Activated CD8-positive, alpha-beta memory T cell treated with anti-CD3 and anti-CD28 coated beads, Interleukin-2, amount 50 U/mL, for 1 hour (primary cell): ENCODE data around the gene RPL41.
"Not testable (repeated sequence)": the region's sequence is repeated elsewhere in the genome, so short reads cannot be mapped to it uniquely, and the experiment has no call there.

ENCODE experiments used
- DNase-seq: peaks from one replicate; pipeline ENCODE4 v3.0.0-alpha.2; 2020; ENCODE audit errors: extremely low read depth

The RPL41 gene

DNA sequence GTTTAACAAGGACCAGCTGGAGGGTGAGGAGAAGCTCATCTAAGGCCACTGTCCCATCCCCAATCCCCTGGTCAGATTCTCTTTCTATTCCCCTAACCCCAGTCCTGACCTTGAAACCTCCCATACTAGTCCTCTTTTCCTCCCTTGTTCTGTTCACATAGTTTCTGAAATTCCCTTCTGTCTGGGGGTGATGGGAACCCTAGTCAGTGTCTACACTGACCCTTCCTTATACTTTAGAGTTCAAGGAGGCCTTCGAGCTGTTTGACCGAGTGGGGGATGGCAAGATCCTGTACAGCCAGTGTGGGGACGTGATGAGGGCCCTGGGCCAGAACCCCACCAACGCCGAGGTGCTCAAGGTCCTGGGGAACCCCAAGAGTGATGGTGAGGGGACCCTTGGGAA is 38.4 kb downstream of the RPL41 start:
- no peak for DNase-seq

DNA sequence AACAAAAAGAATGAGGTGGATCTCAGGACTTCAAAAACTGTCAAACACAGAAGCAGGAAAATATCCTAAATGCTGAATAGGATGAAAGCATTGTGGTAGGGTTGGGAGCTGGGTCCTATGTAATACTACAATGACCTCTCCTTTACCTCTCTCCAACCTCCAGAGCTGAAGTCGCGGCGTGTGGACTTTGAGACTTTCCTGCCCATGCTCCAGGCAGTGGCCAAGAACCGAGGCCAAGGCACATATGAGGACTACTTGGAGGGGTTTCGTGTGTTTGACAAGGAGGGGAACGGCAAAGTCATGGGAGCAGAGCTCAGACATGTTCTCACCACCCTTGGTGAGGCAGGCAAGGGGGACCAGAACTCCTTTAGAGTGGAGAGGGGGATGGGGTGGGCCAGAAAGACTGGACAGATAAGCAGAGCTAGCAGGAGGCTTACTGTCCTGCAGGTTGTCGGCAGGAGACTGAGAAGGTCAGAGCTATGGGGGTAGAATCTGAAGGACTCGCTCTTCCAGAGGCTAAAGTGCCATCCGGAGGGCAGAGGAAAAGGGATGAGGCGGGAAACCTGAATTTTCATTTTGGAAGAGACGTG is 38.9 kb downstream of the RPL41 start:
- DNase-seq, result no peak

DNA sequence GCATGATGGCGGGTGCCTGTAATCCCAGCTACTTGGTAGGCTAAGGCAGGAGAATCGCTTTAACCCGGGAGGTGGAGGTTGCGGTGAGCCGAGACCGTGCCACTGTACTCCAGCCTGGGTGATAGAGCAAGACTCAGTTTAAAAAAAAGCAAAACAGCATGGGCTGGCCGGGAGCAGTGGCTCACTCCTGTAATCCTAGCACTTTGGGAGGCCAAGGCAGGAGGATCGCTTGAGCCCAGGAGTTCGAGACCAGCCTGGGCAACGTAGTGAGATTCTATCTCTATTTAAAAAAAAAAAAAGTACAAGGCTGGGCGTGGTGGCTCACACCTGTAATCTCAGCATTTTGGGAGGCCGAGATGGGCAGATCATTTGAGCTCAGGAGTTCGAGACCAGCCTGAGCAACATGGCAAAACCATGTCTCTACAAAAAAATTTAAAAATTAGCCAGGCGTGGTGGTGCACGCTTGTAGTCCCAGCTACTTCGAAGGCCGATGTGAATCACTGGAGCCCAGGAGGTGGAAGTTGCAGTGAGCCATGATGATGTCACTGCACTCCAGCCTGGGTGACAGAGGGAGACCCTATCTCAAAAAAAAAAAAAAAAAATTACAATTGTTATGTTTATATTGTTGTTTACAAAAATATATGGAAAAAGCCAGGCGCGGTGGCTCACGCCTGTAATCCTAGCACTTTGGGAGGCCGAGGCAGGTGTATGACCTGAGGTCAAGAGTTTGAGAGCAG is 40.2 kb downstream of the RPL41 start:
- DNase-seq, result not testable (repeated sequence)

DNA sequence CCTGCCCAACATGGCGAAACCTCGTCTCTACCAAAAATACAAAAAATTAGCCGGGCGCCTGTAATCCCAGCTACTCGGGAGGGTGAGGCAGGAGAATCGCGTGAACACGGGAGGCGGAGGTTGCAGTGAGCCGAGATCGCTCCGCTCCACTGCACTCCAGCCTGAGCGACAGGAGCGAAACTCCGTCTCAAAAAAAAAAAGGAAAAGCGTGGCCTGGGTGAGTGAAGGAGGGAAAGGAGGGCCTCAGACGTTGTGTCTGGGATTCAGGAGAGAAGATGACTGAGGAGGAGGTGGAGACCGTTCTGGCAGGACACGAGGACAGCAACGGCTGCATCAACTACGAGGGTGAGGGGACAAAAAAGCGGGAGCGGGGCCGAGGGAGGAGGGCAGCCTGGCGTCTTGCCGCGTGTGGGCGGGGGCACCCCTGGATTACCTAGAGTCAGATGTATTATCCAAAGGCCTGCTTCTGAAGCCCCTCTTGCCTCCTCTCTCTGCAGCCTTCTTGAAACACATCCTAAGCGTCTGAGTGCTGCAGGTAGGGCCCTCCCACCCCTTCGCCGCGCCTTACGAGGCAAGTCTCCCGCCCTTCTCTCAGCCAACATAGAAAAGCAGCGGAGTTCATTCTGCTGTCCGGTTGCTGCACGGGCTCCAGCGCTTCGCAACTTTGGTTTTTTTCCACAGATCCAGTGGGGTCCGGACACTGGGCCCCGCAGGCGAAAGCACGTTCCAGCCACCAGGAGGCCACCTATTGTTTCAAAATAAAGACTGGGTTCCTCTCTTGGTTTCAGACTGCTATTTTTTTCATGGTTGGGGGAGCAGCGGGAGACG is 41.0 kb downstream of the RPL41 start:
- DNase-seq, result no peak

DNA sequence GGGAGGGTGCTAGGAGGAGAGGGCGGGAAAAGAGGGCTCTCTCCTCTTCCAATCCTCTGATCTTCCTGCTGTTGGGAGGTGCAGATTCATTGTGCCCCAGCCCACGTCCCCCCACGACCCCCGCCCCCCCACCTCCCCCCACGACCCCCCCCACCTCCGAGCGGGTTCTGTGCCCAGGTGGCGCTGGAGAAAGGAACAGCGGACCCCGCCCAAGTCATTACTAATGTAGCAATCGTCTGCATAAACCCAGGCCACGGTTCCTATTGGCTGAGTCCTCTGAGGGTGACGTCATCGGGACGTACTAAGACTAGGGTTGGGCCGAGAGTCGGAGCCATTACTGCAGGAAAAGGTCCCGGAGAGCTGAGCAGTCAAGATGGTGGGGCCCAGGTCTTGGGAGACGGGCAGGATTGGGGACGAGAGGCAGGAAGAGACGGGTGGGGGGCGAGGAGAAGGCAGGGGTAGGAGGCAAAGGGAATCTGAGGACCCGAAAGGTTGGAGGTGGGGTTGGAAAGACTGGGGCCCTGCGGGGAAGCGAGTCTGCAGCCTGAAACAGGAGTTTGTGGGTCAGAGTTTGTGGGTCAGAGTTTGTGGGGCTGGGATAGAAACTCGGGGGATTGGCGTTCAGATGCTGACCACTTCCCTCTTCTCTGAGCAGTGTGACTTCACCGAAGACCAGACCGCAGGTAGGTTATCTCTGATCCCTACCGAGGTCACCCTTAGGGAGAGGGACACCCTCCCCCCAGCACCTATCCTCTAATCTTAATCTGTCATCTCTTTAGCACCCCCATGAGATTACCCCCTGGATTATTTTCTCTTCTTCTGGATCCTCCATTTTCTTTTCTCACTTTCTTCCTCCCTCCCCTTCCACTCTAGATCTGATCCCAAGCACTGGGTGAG is 41.8 kb downstream of the RPL41 start, which contains the start of gene MYL6:
MYL6 (plus strand) TSS at position 331 of the 897 bp plus-strand sequence; CDS start at position 374, 43 bp downstream.
- peak; percentile 97 for DNase-seq

DNA sequence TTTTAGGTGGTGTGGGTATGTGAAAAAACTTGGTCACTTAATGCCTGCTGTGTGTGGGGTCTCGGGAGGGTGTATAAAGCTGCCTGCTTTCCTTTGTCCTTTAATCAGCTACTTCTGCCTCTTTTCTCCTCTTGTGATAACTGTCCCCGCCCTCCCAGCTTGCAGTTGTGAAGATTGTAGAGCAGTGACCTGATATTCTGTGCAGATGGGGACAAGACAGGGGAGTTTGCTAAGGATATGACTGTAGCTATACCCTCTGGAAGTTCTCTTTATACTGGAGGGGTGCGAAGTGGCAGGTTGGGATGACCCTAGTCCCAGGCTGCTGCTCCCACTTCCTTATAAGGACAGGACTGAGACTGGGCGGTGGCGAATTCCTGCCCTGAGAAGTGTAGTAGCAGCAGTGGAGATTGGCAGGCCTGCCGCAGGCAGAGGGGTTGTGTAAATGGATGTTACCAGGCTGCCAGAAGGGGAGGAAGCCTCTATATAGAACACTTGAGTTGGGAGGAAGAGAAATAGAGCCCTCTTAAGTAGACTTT is 42.6 kb downstream of the RPL41 start:
- no peak for DNase-seq

DNA sequence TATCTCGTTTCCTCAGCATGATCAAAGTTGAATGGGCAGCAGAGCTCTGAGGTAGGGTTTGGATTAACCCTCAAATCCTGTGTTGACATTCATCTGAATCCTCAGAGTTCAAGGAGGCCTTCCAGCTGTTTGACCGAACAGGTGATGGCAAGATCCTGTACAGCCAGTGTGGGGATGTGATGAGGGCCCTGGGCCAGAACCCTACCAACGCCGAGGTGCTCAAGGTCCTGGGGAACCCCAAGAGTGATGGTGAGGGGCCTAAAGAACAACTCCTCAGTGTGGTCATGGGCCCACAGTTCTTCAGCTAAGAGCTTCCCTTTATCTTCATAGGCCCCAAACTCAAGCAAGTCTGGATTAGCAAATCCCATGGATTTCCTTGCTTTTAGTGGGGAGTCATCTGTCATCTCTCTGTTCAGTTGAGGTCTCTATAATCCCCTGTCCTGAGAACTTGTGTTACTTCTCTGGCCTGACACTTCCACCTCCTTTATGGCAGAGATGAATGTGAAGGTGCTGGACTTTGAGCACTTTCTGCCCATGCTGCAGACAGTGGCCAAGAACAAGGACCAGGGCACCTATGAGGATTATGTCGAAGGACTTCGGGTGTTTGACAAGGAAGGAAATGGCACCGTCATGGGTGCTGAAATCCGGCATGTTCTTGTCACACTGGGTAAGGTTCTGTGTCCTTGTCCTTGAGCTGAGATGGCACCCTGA is 43.2 kb downstream of the RPL41 start:
- DNase-seq, result no peak

DNA sequence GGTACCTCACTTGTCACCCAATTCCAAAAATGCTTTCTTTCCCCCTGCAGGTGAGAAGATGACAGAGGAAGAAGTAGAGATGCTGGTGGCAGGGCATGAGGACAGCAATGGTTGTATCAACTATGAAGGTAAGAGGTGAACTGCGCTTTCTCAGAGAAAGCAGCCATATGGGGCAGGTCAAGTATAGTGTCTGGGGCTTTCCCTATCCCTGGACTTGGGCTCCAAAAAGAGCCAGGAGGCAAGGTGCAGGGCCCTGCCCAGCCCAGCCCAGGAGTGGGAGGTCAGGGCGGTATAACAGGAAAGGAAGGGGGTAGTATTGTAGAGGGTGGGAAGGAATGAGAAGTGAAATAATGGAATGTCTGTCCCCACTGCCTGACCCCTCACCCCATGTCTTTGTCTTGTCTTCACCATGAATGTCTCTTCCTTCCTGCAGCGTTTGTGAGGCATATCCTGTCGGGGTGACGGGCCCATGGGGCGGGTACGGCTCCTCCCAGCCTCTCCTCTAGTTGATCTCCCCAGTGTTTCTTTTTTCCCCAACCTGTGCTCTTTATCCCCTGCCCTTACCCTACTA is 43.8 kb downstream of the RPL41 start:
- no peak for DNase-seq

DNA sequence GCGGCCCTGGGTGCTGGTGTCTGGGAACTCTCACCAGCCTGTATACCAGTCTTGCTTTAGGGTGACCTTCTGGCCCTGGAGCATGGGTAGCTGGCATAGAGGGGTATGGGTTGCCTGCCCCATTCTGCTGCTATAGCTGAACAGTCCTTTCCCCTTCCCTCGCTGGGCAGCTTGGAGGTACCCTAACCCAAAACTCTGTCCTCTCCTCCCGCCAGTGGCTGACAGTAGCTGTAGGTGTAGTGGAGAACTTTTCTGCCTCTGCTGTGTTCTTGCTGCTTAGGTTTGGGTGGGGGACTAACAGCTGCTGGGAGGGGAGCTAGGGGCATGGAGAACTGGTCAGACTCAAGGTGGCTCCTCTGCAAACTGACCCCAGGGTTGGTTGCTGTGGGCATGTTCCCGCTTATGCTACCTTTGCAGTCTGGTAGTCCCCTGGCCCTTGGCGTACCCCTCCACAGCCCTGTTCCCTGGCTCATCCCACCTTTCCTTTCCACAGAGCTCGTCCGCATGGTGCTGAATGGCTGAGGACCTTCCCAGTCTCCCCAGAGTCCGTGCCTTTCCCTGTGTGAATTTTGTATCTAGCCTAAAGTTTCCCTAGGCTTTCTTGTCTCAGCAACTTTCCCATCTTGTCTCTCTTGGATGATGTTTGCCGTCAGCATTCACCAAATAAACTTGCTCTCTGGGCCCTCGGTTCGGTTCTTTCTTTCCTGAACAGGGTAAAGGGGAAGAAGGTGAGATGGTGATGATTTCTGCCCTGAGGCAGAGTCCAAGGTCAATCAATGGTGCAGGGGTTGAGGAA is 44.7 kb downstream of the RPL41 start:
- DNase-seq, result no peak

DNA sequence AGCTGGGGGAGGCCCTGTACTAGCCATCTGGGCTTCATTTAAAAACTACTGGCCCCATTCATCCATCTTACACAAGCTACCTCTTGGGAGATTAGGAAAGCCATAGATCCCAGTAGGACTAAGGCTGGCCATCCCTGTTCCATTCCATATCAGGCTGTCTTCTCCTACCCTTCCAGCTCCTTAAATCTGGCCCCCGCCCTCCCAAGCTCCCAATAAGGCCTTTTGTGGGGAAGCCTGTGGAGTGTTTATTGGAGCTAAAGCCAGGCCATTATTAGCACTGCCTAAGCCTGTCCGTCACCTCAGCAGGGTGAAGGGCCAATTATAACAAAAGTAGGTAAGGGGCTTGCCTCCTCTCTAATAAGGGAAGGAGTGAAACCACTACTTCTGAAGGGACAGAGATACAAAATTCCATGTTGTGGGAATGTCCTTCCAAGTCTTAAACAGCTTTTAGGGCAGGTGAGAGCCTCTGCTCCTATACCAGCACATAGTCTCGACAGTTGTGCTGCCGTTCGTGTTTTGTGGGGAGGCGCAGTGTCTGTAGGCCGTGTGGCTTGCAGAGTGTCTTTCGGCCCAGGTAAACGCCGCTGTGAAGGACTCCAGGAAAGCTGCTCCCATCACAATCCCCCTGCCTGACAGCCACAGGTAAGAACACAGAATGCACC is 45.4 kb downstream of the RPL41 start:
- no peak for DNase-seq

DNA sequence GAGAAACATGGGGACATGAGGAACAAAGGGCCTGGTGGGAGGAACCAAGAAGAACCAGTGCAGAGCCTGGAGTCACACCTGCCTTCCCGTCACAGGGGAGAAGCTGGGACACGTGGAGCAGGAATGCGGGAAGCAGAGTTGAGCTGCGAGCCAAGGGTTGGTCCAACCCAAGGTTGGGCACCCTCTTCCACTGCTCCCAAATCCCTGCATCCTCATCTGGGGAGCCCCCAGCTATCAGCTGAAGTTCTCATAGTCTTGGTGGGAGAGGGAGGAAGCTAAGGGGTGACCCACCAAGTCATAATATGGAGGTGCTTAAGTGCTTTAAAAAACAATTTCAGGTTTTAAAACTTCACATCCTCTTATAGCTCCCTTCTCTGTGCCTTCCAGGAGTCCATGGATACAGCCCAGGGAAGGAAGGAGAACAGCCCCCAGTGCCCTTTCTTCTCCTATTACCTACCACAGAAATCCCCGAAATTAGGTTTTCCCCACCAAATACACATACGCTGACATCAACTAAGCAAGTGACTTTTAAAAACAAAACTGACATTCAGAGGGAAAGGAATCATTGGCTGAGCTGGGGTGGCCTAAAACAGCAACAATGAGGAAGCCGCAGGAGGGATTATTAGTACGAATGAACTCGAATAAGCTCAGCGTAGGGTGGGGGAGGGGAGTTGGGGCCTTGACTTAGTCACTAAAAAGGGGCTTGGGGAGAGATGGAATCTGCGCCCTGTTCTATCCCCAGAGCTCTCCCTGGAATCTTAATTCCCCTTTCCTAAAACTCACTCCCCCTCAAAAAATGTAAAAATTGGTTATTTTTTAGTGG is 46.2 kb downstream of the RPL41 start:
- DNase-seq, result no peak

DNA sequence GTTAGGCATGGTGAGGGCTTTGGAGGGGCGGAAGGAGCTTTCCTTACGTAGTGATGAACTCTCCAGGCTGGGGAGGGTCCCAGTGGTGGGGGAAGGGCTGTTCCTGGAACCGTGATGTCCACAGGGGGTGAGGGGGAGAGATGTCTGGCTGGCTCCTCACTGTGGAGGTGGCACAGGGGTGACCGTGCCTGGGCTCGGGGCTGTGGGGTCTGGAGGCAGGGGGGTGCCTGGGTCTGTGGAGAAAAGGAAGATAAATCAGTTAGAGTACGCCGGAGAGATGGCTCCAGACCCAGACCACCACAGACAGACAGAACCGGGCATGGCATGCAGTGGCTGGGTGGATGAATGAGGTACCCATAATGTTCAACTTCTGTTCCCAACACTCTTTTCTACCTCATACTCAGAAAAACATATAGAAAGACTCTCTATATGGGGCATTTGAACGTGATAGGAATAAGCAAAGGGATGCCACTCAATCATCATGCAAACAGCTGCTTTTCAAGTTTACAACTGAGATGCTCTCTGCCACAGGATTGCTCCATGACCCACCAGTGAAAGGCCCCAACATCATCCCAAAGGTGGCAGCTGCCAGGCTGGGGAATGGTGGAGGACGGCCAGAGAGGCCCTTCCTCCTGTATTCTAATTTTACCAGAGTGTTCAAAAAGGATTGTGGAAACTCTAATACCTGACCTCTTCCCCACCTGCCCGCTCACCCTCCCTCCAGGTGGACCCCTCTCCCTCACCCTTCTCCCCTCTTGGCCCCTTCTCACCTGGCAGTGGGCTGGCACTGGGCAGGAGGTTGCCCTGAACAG is 47.3 kb downstream of the RPL41 start:
- no peak for DNase-seq

DNA sequence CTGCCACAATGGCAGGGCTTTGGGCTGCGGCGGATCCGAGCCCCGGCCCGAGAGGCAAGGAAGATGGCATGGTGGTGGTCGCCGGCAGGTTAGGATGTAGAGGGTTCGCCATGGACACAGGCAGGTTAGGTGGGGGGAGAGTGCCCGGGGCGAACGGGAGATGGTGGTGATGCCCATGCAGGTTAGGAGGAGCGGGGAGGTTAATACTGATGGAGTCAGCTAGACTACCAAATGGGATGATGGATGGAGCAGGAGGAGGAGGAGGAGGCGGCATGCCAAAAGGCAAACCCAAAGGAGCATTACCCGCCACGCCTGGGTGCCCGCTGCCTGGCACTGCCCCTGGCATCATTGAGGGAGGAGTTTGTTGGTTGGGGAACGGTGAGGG is 47.9 kb downstream of the RPL41 start:
- no peak for DNase-seq

DNA sequence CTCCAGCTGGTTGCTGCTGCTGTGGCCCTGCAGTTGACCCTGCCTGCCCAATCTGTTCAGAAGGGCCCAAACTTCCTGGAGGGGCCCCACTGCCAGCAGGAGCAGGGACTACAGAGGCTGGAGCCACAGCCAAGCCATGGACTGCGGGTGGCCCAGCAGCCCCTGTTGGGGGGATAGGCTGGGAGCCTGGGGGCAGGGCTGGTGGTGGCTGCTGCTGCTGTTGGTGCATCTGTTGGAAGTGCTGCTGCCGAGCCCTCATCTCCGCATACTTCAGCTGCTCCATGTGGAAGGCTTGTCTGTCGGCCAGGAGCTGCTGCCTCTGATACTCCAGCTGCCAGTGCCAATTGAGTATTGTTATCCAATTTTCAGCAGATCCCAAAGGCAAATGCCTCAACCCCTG is 48.9 kb downstream of the RPL41 start:
- DNase-seq, result no peak
